HFFc6 (cell line): ENCODE data around the gene TIFAB. TPM values are rescaled to one million over a fixed set of nuclear protein-coding genes. Genes with fewer than 3 reads are reported as not detected.

Experiments used
- DNase-seq: peaks from one replicate; pipeline ENCODE4 v3.0.0-alpha.2; 2018
- H3K27ac Mint-ChIP-seq: 2 replicates; pipeline ENCODE4 v1.8.0; 2020; ENCODE audit warnings: mild to moderate bottlenecking, mixed read lengths
- H3K27me3 Mint-ChIP-seq: 2 replicates; pipeline ENCODE4 v1.8.0; 2021; ENCODE audit warnings: mild to moderate bottlenecking, moderate library complexity, mixed read lengths; ENCODE audit not compliant: insufficient read depth
- H3K36me3 Mint-ChIP-seq: 2 replicates; pipeline ENCODE4 v1.8.0; 2021; ENCODE audit warnings: low read depth, mixed read lengths
- H3K4me1 Mint-ChIP-seq: 2 replicates; pipeline ENCODE4 v1.8.0; 2020; ENCODE audit warnings: low read depth, mixed read lengths
- H3K4me3 Mint-ChIP-seq: 2 replicates; pipeline ENCODE4 v1.8.0; 2020; ENCODE audit warnings: mild to moderate bottlenecking, moderate library complexity, mixed read lengths
- H3K9me3 Mint-ChIP-seq: 2 replicates; pipeline ENCODE4 v1.8.0; 2020; ENCODE audit warnings: mild to moderate bottlenecking, mixed read lengths
- total RNA-seq, 6 experiments: library from RNA; stranded (reverse); fragmentation: NEBNext Ultra II Directional; extraction: Animal tissue kit (Norgen Biotek cat#: 25700); gene quantifications; 2 replicates in 1 of 6; 3 replicates in 5 of 6; pipeline ENCODE4 v1.2.3, GENCODE V29; 2021
- TF ChIP-seq, protein P1 (sequence below): fragments of 200-600 bp; sonication (generic); IDR thresholded peaks from 2 replicates; pipeline ENCODE4 v1.5.0; 2021; ENCODE audit warnings: antibody characterized with exemption, mild to moderate bottlenecking

Gene TIFAB
- total RNA-seq, 6 experiments from 2014 or later: not detected

DNA sequence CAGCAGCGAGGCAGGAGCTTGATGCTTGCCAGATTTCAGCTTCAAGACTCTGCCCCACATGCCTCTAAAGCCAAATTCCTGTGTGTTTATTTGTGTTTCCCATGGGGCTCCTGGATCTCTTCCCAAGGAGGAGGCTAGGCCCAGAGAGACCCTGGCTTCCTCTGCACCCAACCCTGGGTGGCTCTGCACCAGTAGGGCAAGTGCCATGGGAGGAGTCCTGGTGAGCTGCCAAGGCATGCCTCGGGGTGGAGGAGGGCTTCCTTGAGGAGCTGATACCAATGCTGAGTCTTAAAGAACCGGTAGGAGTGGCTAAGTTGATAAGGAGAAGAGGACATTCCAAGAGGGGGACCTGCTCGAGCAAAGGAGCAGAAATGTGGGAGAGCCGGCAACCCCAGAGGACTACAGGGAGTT is 6.8 kb upstream of the TIFAB start:
- H3K27me3 Mint-ChIP-seq: peaks cover 7% of the 10 kb centered on the region
- peaks cover 38% of the 10 kb centered on the region for H3K4me1 Mint-ChIP-seq
- peak; percentile 43 for DNase-seq
- H3K27ac Mint-ChIP-seq: no peak overlapping the region
- TF ChIP-seq, protein P1, sequence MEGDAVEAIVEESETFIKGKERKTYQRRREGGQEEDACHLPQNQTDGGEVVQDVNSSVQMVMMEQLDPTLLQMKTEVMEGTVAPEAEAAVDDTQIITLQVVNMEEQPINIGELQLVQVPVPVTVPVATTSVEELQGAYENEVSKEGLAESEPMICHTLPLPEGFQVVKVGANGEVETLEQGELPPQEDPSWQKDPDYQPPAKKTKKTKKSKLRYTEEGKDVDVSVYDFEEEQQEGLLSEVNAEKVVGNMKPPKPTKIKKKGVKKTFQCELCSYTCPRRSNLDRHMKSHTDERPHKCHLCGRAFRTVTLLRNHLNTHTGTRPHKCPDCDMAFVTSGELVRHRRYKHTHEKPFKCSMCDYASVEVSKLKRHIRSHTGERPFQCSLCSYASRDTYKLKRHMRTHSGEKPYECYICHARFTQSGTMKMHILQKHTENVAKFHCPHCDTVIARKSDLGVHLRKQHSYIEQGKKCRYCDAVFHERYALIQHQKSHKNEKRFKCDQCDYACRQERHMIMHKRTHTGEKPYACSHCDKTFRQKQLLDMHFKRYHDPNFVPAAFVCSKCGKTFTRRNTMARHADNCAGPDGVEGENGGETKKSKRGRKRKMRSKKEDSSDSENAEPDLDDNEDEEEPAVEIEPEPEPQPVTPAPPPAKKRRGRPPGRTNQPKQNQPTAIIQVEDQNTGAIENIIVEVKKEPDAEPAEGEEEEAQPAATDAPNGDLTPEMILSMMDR: no peak
- H3K4me3 Mint-ChIP-seq: no peak overlapping the region
- no peaks in the 10 kb centered on the region for H3K36me3 Mint-ChIP-seq
- H3K9me3 Mint-ChIP-seq: no peaks in the 10 kb centered on the region

DNA sequence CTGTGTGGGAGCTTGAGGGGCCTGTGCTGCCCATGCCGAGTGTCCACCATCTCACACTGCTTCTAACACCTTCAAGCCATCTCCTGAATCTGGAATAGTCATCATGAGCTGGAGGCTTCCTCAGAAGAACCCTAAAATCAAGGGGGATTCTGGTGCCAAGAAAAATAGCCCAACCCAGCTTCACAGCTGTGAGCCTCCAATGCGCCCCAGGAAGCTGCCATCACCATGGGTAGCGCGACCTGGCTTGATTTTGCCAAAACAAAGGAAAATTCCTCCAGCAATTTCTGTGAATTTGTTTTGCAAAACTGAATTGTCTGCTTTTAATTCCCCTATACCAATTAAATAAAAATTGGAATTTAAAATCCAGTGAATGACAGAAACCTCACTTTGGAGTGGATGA is 6.2 kb upstream of the TIFAB start:
- Mint-ChIP-seq H3K9me3 (no peaks in the 10 kb centered on the region), H3K4me1 (peaks cover 38% of the 10 kb centered on the region), H3K27me3 (peaks cover 9% of the 10 kb centered on the region), H3K27ac (no peak overlapping the region), H3K36me3 (no peaks in the 10 kb centered on the region), H3K4me3 (no peak overlapping the region)
- TF ChIP-seq, protein P1: no peak
- no peak for DNase-seq

DNA sequence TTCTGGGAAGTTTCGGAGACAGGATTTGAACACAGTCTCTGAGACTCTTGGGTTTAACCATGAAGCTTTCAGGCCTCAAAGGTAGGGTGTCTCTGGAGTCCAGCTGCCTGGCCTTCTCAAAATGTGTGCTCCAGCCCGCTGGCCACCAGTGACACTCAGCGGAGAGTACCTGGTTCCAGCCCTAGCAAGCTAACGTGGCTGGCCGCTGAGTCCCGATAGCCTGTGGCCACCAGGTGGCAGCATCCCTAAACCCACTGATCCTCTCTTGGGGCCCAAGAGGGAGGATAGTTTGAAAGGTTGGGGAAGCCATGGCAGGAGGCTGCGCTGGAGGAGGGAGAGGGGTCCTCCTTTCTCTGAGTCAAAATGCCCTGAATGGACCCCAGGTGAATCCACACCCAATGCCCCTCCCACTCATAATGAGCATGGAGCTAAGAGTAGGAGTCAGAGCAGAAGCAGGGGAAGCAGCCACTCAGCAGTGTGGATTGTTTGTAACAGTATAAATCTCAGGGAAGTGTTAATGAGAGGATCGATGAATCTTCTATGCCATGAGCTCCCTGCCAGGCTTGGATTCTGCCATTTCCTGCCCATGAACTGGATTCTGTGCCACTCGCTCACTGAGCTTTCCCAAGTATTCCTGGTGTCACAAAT is 5.4 kb upstream of the TIFAB start:
- no peak for DNase-seq
- Mint-ChIP-seq H3K27me3 (peaks cover 10% of the 10 kb centered on the region), H3K9me3 (no peaks in the 10 kb centered on the region), H3K4me1 (peaks cover 38% of the 10 kb centered on the region), H3K27ac (no peak overlapping the region), H3K4me3 (no peak overlapping the region), H3K36me3 (no peaks in the 10 kb centered on the region)
- TF ChIP-seq, protein P1: peak; percentile 89

DNA sequence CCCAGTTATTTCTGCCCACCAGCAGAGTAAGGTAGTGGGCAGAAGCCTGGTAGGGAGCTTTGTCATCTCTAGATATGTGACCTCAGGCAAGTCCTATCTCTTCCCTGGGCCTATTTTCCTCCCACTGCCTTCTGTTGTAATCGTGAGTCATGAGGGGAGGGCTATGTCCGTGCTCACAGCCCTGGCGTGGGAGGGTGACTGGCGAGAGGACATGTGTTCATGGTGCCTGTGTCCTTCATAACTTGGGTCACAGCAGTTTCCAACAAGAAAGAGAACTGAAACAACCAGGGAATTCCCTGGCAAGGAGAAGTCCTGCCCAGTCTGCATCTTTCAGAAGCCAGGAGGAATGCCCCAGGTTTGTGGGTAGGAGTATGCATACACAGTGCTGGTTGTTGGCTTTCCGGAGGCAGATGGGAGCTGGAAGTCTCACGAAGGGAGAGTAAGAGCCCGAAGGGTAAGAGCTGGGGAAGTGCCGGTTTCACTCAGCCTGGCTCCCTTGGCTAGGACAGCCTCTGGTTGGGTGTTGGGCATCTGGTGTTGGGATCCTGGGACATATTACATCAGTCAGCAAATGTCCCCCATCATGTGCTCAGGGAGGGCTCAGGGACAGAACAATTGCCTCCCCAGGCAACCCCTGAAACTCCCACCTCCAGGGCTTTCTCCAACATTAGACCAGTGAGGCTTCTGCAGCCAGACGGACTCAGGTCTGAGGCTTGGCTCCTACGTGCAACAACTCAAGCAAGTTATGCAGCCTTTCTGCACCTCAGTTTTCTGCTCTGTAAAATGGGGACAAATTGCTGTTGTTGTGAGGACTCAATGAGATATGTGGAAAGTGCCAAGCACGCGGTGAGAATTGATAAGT is 4.3 kb upstream of the TIFAB start:
- TF ChIP-seq, protein P1: no peak
- Mint-ChIP-seq H3K27me3 (peaks cover 13% of the 10 kb centered on the region; the same call in 1 of the 2 replicates), H3K36me3 (no peaks in the 10 kb centered on the region), H3K9me3 (no peaks in the 10 kb centered on the region), H3K4me1 (peaks cover 38% of the 10 kb centered on the region), H3K4me3 (peak overlapping the region; percentile 60; the same call in 1 of the 2 replicates), H3K27ac (peak overlapping the region; percentile 79)
- peak; percentile 84 for DNase-seq

DNA sequence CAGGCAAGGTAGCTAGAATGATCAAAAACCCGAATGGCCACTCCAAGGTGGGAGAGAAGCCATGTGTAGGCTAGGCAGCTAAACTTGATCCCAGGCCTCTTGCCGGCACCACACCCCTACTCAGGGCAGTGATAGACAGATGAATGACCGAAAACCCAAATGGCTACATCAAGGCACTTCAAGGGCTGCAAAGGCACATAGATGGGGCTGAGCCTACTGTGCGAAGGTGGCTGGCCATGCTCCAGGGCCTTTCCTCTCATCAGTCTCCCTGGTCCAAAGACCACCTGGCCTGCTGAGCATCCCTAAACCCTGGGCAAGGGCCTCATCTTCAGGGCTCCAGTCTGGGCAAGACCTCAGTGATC is 3.7 kb upstream of the TIFAB start:
- no peaks in the 10 kb centered on the region for H3K36me3 Mint-ChIP-seq
- H3K4me1 Mint-ChIP-seq: peaks cover 38% of the 10 kb centered on the region
- H3K27ac Mint-ChIP-seq: no peak overlapping the region
- H3K27me3 Mint-ChIP-seq: peaks cover 13% of the 10 kb centered on the region
- TF ChIP-seq, protein P1: no peak
- no peak for DNase-seq
- no peaks in the 10 kb centered on the region for H3K9me3 Mint-ChIP-seq
- 0 out of 2 replicates have a peak overlapping the region, but pooled peaks have one; percentile 60 for H3K4me3 Mint-ChIP-seq
